HG03442 (cell line): Measurements from ENCODE around the gene HOXC11.

Experiments
- ATAC-seq: cut with Tn5 transposase; IDR thresholded peaks from one replicate; pipeline ENCODE4 v1.9.1; 2021; ENCODE audit warnings: mild to moderate bottlenecking, moderate library complexity; ENCODE audit not compliant: unreplicated experiment

The HOXC11 gene

GRCh38 chr12:53972722-53973235, at the start of gene HOXC11:
HOXC11 (plus strand) TSS chr12:53973126; CDS start chr12:53973242, 116 bp downstream.
- no peak for ATAC-seq

GRCh38 chr12:53924521-53925405, 48.2 kb upstream of the HOXC11 start:
- ATAC-seq = no peak

- no peak for ATAC-seq
Measured at GRCh38 chr12:53927220-53928029, 45.5 kb upstream of the HOXC11 start.

- ATAC-seq = no peak
Measured at GRCh38 chr12:53928054-53928835, 44.7 kb upstream of the HOXC11 start.

- no peak for ATAC-seq
Measured at GRCh38 chr12:53929527-53929926, 43.4 kb upstream of the HOXC11 start.

GRCh38 chr12:53930591-53931255, 42.2 kb upstream of the HOXC11 start:
- no peak for ATAC-seq

GRCh38 chr12:53931844-53932581, 40.9 kb upstream of the HOXC11 start:
- no peak for ATAC-seq

- no peak for ATAC-seq
Measured at GRCh38 chr12:53932915-53933314, 40.0 kb upstream of the HOXC11 start.

GRCh38 chr12:53935383-53936341, 37.3 kb upstream of the HOXC11 start:
- no peak for ATAC-seq

- no peak for ATAC-seq
Measured at GRCh38 chr12:53937099-53937498, 35.8 kb upstream of the HOXC11 start.

- no peak for ATAC-seq
Measured at GRCh38 chr12:53937596-53938325, 35.2 kb upstream of the HOXC11 start.

GRCh38 chr12:53938326-53939140, 34.4 kb upstream of the HOXC11 start, which contains the start of gene HOXC13:
HOXC13 (plus strand) TSS chr12:53938831; CDS start chr12:53938907, 76 bp downstream.
- no peak for ATAC-seq

- ATAC-seq = no peak
Measured at GRCh38 chr12:53939141-53940108, 33.5 kb upstream of the HOXC11 start.

- ATAC-seq = no peak
Measured at GRCh38 chr12:53940443-53941014, 32.4 kb upstream of the HOXC11 start.

- no peak for ATAC-seq
Measured at GRCh38 chr12:53941187-53941586, 31.7 kb upstream of the HOXC11 start.
